NB4 (cell line): ENCODE measurements around the gene CDKAL1.
A peak's percentile ranks its signal among the peaks of the same experiment; 100 is the strongest.

Experiments
- DNase-seq: peaks from one replicate; pipeline ENCODE4 v3.0.0; 2010; ENCODE audit warnings: low read depth
- H3K4me3 ChIP-seq: one replicate; pipeline ENCODE4 v1.5.1; 2011; ENCODE audit warnings: mild to moderate bottlenecking, low read depth, low read length, moderate library complexity
- MYC ChIP-seq: IDR thresholded peaks from 2 replicates; pipeline ENCODE4 v1.6.1; 2011; ENCODE audit warnings: low read depth, low read length
- POLR2A ChIP-seq: IDR thresholded peaks from 2 replicates; pipeline ENCODE4 v1.6.1; 2011; ENCODE audit warnings: mild to moderate bottlenecking; ENCODE audit not compliant: insufficient read length; ENCODE audit errors: extremely low read depth
- TF ChIP-seq, protein P1 (sequence below): IDR thresholded peaks from one replicate; pipeline ENCODE4 v1.5.1; 2012; ENCODE audit warnings: low read depth, low read length
- TF ChIP-seq, protein P2 (sequence below): IDR thresholded peaks from 2 replicates; pipeline ENCODE4 v1.6.1; 2011; ENCODE audit warnings: low read depth, low read length

CDKAL1 gene

GRCh38 chr6:20893412-20893811 lies 359.2 kb downstream of the CDKAL1 start:
- H3K4me3 ChIP-seq = no peak overlapping the region
- TF ChIP-seq, protein P1, sequence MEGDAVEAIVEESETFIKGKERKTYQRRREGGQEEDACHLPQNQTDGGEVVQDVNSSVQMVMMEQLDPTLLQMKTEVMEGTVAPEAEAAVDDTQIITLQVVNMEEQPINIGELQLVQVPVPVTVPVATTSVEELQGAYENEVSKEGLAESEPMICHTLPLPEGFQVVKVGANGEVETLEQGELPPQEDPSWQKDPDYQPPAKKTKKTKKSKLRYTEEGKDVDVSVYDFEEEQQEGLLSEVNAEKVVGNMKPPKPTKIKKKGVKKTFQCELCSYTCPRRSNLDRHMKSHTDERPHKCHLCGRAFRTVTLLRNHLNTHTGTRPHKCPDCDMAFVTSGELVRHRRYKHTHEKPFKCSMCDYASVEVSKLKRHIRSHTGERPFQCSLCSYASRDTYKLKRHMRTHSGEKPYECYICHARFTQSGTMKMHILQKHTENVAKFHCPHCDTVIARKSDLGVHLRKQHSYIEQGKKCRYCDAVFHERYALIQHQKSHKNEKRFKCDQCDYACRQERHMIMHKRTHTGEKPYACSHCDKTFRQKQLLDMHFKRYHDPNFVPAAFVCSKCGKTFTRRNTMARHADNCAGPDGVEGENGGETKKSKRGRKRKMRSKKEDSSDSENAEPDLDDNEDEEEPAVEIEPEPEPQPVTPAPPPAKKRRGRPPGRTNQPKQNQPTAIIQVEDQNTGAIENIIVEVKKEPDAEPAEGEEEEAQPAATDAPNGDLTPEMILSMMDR = no peak
- no peak for TF ChIP-seq POLR2A
- TF ChIP-seq, protein P2, sequence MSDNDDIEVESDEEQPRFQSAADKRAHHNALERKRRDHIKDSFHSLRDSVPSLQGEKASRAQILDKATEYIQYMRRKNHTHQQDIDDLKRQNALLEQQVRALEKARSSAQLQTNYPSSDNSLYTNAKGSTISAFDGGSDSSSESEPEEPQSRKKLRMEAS = no peak
- no peak for TF ChIP-seq MYC
- DNase-seq = no peak

DNA sequence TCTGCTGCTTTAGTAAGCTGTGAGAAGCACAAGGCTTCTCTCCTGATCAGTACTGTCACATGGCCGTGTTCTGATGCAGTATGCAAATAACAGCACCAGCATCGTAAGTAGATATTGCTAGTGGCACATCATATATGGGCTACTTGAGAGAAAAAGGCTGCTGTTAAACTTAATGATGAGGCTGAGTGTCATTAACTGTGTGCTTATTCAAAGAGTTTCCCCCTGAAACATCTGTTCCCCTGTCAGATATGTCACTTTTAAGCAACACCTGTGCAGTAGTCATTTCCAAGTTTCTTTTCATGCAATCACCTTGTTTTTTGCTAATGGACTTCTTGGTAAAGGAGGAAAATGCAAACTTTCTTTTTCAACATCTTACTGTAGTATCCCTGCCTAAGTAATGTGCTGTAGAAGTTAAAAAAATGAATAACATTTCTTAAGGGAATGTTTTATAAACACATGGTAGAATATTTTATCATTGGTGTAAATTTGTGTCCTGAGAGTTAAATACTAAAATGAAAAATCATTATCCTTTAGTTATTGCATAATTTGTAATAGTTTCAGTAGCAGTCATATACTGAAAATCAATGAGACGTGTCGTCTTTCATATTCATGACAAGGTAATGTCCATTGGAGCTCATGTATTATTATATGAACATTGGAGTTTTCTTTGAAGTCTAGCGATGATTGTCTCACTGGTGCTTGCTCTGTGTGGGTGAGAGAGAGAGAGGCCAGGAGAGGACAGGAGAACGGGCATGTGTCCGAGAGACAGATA lies 366.3 kb downstream of the CDKAL1 start:
- TF ChIP-seq, protein P1 = no peak
- TF ChIP-seq, protein P2 = no peak
- no peak for TF ChIP-seq MYC
- TF ChIP-seq POLR2A = no peak
- no peak for DNase-seq
- H3K4me3 ChIP-seq = no peak overlapping the region

- no peak overlapping the region for H3K4me3 ChIP-seq
- no peak for DNase-seq
- TF ChIP-seq POLR2A = no peak
- no peak for TF ChIP-seq MYC
- TF ChIP-seq, protein P1 = no peak
- TF ChIP-seq, protein P2 = no peak
Observed at GRCh38 chr6:20905377-20905776, 371.1 kb downstream of the CDKAL1 start.

DNA sequence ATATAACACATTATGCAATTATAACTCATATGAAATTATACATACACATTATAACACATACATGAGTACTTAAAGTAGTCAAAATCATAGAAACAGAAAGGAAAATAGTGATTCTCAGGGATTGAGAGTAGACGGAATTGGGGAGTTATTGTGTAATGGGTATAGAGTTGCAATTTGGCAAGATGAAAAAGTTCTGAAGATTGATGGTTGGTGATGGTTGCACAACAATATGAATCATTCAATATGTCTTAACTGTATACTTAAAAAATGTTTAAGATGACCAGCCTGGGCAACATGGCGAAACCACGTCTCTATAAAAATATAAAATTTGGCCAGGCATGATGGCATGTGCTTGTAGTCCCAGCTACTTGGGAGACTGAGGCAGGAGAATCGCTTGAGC lies 372.7 kb downstream of the CDKAL1 start:
- TF ChIP-seq POLR2A (no peak), MYC (no peak)
- TF ChIP-seq, protein P2 = no peak
- TF ChIP-seq, protein P1 = no peak
- peak; percentile 82 for DNase-seq

GRCh38 chr6:20907486-20908071 lies 373.3 kb downstream of the CDKAL1 start:
- no peak overlapping the region for H3K4me3 ChIP-seq
- TF ChIP-seq, protein P2 = no peak
- DNase-seq = peak; percentile 16

More for the DNA sequence above, 372.7 kb downstream of the CDKAL1 start:
- H3K4me3 ChIP-seq = no peak overlapping the region

DNA sequence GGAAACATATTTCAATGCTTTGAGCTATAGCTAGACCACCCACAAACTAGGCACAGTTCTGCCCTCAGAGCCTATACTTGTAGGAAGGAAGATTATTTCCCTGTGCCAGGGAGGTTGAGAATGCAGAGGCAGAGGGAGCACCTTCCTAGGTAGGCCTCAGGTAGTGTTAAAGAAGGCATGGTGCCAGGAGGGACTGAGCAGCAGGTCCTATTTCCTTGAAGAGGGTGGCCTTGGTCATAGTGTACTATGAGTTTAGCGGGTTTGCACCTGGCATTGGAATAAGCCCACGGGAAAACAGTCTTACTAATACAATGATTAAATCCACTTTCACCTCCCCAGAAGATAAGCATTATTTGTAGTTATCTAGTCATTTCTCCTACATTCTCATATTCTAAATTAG lies 375.4 kb downstream of the CDKAL1 start:
- TF ChIP-seq, protein P1 = no peak
- TF ChIP-seq, protein P2 = no peak
- TF ChIP-seq MYC (no peak), POLR2A (no peak)
- no peak for DNase-seq
- H3K4me3 ChIP-seq = no peak overlapping the region
